Measurements from ENCODE around the gene GLT1D1.

Gene GLT1D1

GRCh38 chr12:128966203-128966810 is 113.0 kb downstream of the GLT1D1 start:
- no peak for DNase-seq (ENCODE audit: low read depth, low spot score)

- DNase-seq (ENCODE audit: low read depth, low spot score), result no peak
These were observed 115.4 kb downstream of the GLT1D1 start for GRCh38 chr12:128968668-128969067.

GRCh38 chr12:128969480-128970055 is 116.3 kb downstream of the GLT1D1 start:
- no peak for DNase-seq (ENCODE audit: low read depth, low spot score)

- DNase-seq (ENCODE audit: low read depth, low spot score), result no peak
These were observed 116.8 kb downstream of the GLT1D1 start for GRCh38 chr12:128970110-128970509.

GRCh38 chr12:128970941-128971340 is 117.7 kb downstream of the GLT1D1 start:
- no peak for DNase-seq (ENCODE audit: low read depth, low spot score)

GRCh38 chr12:128971802-128972201 is 118.5 kb downstream of the GLT1D1 start:
- no peak for DNase-seq (ENCODE audit: low read depth, low spot score)

- no peak for DNase-seq (ENCODE audit: low read depth, low spot score)
These were observed 120.8 kb downstream of the GLT1D1 start for GRCh38 chr12:128973883-128974681.

GRCh38 chr12:128974881-128975280 is 121.6 kb downstream of the GLT1D1 start:
- no peak for DNase-seq (ENCODE audit: low read depth, low spot score)

GRCh38 chr12:128976120-128976738 is 123.0 kb downstream of the GLT1D1 start:
- no peak for DNase-seq (ENCODE audit: low read depth, low spot score)

- DNase-seq (ENCODE audit: low read depth, low spot score), result no peak
These were observed 124.2 kb downstream of the GLT1D1 start for GRCh38 chr12:128977441-128977840.

GRCh38 chr12:128978067-128978466 is 124.8 kb downstream of the GLT1D1 start:
- DNase-seq (ENCODE audit: low read depth, low spot score), result no peak

GRCh38 chr12:128980623-128981022 is 127.3 kb downstream of the GLT1D1 start:
- no peak for DNase-seq (ENCODE audit: low read depth, low spot score)

GRCh38 chr12:128981971-128982533 is 128.8 kb downstream of the GLT1D1 start:
- DNase-seq (ENCODE audit: low read depth, low spot score), result no peak

GRCh38 chr12:128982933-128983332 is 129.7 kb downstream of the GLT1D1 start:
- no peak for DNase-seq (ENCODE audit: low read depth, low spot score)

- DNase-seq (ENCODE audit: low read depth, low spot score), result no peak
These were observed 130.1 kb downstream of the GLT1D1 start for GRCh38 chr12:128983371-128983770.

GRCh38 chr12:128986957-128987356 is 133.7 kb downstream of the GLT1D1 start:
- DNase-seq (ENCODE audit: low read depth, low spot score), result no peak

GRCh38 chr12:128989287-128989686 is 136.0 kb downstream of the GLT1D1 start:
- DNase-seq (ENCODE audit: low read depth, low spot score), result no peak

GRCh38 chr12:128991716-128992115 is 138.4 kb downstream of the GLT1D1 start:
- DNase-seq (ENCODE audit: low read depth, low spot score), result no peak

GRCh38 chr12:128992116-128992515 is 138.8 kb downstream of the GLT1D1 start:
- DNase-seq (ENCODE audit: low read depth, low spot score), result no peak

- no peak for DNase-seq (ENCODE audit: low read depth, low spot score)
These were observed 139.3 kb downstream of the GLT1D1 start for GRCh38 chr12:128992550-128992949.

GRCh38 chr12:128994856-128995255 is 141.6 kb downstream of the GLT1D1 start:
- no peak for DNase-seq (ENCODE audit: low read depth, low spot score)

- DNase-seq (ENCODE audit: low read depth, low spot score), result no peak
These were observed 142.3 kb downstream of the GLT1D1 start for GRCh38 chr12:128995619-128996018.
